Neural cell (in vitro differentiated cells): ENCODE results near the gene GPR180.

ENCODE experiments used
- POLR2AphosphoS5 ChIP-seq: IDR thresholded peaks from 2 replicates; pipeline ENCODE4 v1.6.1; 2012
- TF ChIP-seq, protein P1 (sequence below): fragments of 450-650 bp; IDR thresholded peaks from 2 replicates; pipeline ENCODE4 v1.5.1; 2014; ENCODE audit warnings: antibody characterized with exemption, mild to moderate bottlenecking, moderate library complexity; ENCODE audit not compliant: poor library complexity, severe bottlenecking

DNA sequence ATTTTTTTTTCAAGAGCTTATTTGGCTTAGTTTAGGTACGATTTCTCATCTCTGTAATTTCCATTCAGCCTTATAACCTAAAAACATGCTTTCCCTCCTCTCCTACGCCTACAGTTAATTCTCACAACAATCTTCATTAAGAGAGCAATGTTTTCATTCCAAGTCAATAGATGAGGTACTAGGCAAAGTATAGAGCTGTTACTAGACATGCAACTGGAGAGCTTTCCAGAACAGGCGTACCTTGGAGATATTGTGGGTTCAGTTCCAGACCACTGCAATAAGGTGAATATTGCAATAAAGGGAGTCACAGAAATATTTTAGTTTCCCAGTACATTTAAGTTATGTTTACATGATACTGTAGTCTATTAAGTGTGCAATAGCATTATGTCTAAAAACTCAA, 40.5 kb upstream of the GPR180 start:
- TF ChIP-seq POLR2AphosphoS5, result no peak
- TF ChIP-seq, protein P1, sequence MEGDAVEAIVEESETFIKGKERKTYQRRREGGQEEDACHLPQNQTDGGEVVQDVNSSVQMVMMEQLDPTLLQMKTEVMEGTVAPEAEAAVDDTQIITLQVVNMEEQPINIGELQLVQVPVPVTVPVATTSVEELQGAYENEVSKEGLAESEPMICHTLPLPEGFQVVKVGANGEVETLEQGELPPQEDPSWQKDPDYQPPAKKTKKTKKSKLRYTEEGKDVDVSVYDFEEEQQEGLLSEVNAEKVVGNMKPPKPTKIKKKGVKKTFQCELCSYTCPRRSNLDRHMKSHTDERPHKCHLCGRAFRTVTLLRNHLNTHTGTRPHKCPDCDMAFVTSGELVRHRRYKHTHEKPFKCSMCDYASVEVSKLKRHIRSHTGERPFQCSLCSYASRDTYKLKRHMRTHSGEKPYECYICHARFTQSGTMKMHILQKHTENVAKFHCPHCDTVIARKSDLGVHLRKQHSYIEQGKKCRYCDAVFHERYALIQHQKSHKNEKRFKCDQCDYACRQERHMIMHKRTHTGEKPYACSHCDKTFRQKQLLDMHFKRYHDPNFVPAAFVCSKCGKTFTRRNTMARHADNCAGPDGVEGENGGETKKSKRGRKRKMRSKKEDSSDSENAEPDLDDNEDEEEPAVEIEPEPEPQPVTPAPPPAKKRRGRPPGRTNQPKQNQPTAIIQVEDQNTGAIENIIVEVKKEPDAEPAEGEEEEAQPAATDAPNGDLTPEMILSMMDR, result no peak
